GM19468 (cell line): Measurements from ENCODE around the gene FBXL7.

ENCODE experiments used
- ATAC-seq: cut with Tn5 transposase; IDR thresholded peaks from one replicate; pipeline ENCODE4 v1.9.1; 2021; ENCODE audit warnings: mild to moderate bottlenecking, moderate library complexity, moderate number of reproducible peaks; ENCODE audit not compliant: unreplicated experiment; ENCODE audit errors: extremely low read depth

Gene FBXL7

DNA sequence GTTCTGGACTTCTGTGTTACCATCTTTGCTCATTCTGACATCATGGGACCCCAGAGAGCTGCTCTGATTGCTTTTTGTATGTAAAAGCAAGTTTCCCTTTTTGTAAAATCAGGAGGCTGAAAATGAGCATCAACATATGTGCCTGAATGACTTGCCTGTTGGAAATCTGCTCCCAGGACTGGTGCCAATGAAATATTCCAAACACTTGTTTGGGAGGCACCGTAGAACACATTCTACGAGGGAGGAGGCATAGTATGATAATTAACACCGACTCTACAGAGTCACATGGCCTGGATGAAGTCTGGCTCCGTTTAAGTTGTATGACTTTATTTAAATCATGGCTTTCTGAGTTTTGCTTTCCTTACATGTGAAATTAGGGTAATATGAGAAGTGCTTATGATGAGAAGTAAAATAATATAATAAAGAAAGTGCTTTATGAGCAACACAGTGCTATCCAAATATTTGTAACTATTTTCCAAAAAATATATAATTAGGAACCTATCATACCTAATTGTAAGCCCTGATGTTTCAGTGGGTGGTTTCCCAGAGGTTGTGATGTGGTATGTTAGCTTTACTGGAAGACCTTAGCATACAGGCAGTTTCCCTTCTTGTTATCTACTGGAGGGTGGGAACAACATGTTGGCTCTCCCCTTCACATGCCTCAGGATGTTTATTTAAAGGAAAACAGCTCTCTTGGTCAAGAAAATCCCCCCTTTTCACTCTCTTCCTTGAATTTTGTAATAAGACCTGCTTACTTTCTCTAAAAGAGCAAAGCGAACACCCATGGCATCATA, 238.1 kb downstream of the FBXL7 start:
- no peak for ATAC-seq

DNA sequence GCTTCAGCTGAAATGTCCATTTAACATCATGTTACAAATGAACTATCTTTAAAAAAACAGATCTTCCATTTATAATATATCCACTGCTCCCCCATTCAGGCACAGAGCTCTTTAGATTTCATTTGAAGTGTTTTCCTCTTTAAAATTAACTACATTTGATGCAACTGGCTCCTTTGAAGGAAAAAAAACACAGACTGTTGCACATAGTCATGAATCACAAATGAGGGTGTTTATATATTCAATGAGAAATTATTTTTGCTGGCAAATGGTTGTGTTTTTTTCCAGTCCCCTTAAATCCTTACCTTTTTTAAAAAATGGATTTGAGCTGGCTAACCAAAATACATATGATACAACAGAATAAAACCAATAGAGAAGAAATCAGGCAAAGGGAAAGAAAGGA, 240.4 kb downstream of the FBXL7 start:
- ATAC-seq: no peak

DNA sequence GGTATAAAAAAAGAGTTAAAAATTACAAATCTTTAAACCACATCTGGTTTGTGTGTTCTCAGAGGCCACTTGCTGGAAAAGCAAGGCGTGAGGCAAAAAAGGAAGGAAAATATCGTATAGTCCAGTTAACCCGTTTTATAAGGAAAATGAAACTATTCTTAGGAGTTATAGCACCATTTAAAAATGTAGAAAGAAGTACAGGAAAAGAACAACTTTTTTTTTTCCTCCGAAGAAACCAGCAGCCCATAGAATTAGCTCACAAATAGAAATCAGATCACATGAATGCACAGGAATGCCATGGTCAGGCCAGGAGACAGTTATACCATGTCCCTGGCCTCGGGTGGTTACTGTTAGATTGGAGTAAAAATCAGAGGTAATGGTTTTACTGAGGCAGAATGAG, 241.6 kb downstream of the FBXL7 start:
- no peak for ATAC-seq

DNA sequence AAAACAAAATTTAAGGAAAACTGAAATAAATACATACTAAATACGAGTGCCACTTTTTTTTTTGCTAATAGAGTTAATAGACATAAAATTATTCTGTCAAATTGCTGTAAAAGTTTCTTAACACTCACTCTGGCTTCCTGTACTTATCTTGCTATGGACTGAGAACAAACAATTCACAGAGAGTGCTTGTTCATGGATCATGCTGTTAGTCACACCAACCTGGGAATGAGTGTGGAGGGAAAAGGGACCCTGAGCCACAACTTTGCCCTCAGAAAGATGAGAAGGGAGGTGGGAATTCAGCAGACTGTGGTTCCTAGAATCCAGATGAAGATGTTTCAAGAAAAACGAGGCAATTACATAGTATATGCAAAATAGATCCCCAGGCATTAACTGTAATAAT, 246.9 kb downstream of the FBXL7 start:
- ATAC-seq: no peak

DNA sequence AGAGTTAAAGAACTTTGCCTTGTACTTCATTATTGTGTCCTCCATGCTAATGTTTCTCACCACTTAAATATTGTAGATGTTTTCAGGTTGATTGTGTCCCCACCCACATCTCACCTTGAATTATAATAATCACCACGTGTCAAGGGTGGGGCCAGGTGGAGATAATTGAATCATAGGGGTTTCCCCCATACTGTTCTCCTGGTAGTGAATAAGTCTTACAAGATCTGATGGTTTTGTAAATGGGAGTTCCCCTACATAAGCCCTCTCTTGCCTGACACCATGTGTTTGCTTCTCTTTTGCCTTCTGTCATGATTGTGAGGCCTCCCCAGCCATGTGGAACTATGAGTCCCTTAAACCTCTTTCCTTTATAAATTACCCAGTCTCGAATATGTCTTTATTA, 248.3 kb downstream of the FBXL7 start:
- no peak for ATAC-seq

DNA sequence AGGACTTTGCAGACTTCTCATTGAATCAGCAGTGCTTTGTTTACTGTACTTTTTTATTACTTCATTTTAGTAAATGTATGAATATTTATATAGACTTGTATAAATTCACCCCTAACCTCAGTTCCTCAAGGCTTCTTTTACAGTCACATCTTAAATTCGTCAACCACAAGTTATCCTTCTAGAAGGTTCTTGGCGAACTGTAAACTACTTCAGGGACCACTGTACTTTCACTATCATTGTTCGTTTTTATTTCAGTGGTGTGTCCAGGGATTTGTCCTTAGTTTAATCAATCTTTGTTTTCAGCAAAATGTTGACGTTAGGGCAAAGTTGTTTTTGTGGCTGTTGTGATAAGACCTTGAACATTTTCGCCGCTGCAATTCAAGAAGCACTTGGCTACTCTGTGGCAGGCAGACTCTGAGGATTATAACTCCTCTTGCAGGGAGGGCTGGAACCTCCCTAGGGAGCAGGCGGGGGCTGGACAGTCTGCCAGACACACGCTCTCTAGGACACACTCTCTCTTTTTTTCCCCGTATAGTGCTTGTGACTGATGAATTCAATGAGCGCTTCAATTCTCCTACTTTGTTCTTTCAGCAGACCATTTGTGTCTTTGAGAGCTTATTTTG, 252.8 kb downstream of the FBXL7 start:
- no peak for ATAC-seq

DNA sequence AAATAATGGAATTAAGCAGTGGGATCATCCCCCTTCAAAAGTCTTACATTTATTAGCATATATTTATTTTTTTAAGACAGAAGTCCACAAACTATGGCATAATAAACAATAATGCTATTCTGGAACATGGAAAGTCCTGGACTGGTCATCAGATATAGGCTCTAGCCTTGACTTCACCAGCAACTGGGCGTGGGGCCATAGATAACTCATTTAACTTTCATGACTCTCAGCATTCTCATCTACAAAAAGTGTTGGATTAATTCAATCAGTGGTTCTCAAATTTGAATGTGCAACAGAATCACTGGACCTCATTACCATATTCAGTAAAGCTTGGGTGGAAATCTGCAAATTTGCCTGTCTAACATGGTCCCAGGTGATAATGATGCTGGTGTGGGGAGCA, 253.8 kb downstream of the FBXL7 start:
- no peak for ATAC-seq

DNA sequence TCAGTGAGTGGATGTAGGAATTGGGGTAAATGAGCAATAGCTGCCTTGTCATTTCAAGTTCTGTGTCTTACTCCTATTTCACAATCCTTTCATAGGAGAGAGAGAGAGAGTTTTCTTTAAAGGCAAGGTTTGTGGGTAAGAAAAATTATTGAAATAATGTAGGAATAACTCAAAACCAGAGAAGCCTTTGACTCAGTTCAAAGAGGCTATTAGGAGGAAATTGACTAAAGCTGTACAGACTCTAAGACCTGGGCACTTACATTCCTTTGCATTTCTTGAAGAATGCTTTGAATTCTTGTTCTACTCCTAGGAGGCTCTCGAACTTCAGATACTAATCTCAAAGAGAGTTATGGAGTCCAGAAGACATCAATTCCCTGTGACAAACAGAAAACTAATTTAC, 257.1 kb downstream of the FBXL7 start:
- no peak for ATAC-seq

DNA sequence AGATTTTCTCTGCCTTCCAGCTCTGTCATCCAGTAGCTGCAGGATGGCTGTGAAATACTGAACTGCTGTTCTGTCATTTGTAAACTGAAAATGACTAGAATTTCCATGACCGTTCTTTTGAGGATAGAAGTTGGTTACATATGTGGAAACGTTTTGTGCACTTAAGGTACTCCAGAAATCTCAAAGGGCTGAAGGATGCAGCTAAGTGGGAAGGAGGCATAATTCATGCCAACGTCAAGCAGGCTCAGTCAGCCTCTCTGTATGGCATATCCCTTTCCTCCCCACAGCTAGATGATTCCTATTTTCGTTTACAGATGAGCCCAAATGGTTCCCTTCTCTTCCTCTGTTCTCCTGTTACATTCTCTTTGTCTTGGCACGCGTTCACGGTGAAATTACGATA, 257.6 kb downstream of the FBXL7 start:
- no peak for ATAC-seq

DNA sequence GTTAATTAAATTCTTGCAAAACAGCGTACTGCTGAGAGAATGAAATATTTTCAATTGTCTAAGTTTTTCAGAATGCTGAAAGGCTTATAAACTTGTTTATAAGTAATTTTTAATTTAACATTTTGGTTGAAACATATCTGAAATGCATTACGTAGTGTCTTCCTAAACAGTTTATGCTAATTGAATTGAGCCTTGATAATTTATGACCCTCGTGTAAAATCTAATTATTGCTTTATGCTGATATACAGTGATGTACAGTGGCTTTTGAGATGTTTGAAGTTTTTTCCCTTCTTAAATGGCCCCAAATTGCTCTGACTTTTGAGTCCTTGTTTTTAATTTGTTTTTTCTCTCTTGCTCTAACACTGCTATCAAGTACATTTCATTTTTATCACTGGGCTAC, 262.7 kb downstream of the FBXL7 start:
- no peak for ATAC-seq

DNA sequence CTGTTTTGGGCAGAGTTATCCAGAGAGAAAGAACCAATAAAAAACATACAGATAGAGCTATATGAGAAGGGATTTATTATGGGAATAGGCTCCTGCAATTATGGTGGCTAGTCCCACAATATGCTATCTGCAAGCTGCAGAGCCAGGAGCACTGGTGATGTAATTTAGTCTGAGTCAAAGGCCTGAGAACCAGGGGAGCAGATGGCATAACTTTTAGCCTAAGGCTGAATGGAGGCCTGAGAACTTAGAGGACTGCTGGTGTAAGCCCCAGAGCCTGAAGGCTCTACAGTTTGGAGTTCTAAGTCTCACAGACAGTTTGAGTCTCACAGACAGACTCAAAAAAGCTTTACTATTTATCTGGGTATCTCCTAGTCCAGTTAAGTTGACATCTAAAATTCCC, 263.8 kb downstream of the FBXL7 start:
- no peak for ATAC-seq

DNA sequence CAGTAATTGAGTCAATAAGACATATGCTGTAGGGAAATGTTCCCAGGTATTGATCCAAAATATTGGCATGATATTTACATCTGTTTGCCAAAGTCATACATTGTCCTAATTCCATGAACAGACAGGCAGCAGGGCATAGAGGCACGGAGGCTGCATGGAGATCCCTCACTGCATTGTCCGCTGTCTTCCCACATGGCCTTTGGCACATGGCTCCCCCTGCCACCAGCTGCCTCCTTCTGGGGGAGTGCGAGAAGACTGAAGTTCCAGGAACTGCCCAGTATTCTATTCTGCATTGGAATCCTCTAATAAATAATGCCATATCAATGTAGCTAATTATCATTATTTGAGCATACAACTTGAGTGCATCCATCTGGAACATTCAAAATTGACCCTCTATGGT, 269.0 kb downstream of the FBXL7 start:
- ATAC-seq: no peak

DNA sequence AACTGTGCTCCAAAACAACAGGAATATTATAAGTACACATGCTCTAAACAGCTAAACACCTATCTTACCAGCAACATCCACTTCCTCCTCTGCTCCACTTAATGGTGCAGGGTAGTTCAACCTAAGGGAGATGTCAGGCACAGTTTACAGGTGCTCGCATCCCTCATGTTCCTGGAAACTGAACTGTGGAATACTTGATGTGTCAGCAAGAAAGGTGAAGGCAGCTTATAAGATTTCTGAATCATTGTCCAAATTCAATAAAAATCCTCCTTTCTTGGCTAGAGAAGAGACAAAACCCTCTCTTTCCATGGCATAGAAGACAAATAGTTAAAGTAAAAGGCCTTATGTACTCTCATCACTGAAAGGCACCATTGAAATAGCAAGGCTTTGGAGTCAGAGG, 272.2 kb downstream of the FBXL7 start:
- no peak for ATAC-seq

DNA sequence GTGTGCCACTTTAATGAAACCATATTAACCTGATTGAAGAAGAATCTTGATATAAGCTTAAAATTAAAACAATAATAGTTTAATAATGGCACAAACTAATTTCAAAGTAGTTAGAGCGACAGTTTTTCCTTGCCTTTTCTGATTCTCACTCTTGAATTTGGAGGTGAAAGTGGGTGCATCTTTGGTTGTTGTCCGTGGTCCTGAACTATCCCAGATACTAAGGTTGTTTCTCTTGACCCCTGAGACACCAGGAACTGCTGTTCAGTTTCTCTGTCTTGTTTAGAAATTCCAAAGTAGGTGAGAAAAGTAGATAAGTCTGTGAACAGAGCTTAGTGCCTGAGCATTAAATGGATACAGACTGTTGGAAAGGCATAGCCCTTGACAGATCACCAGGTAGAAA, 274.7 kb downstream of the FBXL7 start:
- ATAC-seq: no peak

DNA sequence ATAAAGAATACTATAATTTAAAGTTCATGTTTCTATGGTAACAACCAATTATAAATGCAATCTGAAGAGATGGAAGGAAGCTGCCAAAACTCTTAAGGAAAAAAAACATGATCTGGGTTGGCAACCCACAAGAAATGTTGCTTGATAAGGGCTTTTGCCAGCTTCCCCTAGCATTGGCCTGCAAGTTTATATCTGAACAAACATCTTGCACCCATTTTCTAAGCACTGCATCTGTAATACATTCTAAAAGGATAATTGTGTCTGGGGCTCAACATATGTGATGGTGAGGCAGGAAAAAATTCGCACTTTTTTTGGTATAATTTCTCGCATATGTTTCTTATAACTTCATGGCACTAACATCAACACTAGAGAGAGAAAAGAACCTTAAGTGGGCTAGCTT, 276.4 kb downstream of the FBXL7 start:
- ATAC-seq: no peak

DNA sequence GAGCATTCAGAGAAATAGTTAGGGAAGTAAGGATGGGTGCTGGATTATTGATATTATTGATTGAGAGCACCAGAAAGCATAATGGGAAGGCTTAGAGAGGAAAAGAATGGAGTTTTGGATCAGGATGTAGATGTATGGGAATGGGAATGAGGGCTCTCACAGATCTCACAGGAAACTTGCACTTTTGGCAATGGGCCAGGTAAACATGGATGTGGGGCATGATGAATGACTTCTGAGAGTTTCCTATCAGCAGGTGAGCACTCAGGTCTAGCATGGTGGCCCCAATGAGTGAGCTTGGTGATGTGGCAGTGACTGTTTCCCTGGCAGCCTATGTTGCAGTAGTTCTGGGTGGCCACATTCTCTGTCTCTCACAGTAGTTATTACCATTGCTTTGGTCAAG, 283.8 kb downstream of the FBXL7 start:
- ATAC-seq: no peak

DNA sequence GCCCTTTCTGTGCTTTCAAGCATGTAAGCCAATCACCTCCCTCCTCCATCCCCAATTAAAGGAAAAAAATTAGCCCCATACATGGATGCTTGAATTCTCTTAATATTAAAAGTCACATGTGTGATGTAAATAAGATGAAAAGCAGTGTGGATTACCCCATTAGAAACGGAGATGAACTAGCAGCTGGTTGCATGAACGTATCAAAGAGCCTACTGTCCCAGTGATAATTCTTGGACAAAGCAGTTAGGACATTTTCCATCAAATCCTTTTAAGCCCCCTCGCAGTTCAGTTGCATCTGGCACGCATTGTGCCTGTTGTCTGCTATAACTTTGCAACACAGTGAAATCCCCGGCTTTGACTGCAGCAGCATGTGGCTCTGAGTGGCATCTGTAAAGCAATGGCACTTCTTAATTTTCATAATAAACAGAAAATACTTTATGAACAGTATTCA, 285.6 kb downstream of the FBXL7 start:
- no peak for ATAC-seq

DNA sequence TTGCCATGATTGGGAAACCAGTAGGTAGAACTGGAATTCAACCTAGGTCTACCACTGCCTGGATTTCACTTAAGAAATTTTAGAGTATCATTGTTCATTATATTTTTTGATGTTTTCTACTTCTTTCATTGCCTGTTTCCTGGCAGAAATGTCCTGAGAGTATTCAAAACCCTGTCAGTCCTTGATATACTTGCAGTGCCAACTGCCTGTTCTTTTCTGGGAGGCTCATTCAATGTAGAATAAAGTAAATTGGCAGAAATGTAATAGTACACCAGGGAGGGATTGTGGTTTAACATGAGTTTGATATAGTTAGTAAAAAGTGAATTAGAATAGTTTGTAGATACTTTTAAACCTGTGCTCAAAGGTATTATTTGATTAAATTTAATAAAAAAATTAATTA, 286.3 kb downstream of the FBXL7 start:
- ATAC-seq: no peak

DNA sequence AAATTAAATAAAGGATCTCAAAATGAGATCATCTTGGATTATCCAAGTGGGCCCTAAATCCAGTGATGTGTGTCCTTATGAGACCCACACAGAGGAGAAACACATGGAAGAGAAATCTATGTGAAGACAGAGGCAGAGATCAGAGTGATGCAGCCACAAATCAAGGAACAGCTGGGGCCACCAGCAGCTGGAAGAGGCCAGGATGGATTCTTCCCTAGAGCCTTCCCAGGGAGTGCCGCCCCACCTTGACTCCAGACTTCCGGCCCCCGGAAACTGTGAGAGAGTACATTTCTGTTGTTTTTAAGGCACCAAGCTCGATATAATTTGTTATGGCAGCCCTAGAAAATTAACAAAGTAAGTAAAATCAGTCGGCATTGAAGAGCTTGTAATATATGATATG, 286.9 kb downstream of the FBXL7 start:
- no peak for ATAC-seq

DNA sequence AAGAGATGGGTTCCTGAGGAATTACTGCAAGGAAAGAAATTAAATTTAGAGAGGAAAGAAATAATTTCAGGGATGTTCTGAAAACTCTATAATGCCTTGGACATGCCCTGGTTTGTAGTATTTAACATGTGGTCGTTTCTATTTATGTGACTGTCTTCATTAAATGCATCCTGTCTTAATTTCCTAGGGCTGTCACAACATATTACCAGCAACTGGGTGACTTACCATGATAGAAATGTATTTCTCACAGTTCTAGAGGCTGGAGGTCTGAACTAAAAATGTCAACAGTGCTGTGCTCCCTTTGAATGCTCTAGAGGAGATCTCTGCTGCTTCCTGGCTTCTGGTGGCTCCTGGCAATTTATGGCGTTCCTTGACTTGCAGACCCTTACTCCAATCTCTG, 287.7 kb downstream of the FBXL7 start:
- no peak for ATAC-seq

DNA sequence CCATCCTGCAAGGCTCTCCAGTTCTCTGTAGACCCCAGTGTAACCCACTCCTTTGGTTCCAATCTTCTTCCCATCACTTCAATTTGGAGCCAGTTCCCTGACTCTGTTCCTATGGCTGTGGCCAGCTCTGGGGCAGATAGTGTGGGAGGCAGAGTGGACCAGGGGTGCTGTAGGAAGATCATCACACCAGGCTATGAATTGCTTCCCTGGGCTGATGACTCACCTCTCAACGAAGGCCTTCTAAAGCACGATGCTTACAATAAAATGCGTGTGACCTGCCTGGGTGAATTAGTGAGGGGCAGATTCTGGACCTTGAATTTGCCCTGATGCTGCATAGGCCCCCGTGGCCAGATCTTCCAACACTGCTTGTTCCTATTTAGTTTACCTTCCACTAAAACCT, 289.7 kb downstream of the FBXL7 start:
- ATAC-seq: no peak

DNA sequence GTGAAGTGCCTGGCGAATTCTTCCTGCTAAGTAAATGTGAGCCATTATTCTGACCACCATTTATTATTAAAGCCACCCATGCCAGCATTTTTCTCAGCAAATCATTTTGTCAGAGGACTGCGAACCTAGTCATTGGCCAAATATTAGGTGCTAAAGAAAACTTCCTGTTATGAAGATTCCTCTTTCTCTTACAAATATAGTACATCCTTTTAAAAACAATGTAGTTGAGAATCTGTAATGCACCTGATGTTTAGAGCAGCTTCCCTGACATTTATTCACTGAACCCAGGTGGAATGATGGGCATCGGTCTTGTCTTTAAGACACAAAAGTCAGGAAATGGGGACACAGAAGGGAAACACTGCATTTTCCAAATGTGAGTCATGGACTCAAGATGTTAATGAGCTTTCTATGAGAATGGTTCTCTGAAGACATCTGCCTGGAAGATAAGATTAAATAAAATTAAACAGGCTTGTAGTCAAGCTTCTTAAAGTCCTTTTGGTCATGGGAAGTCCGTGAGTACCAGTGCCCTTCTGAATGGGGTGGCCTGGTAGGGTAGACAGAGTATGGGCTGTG, 290.6 kb downstream of the FBXL7 start:
- ATAC-seq: no peak
